IPS DF 19.7 (cell line): ENCODE measurements around the gene CXCR6.
"Not testable (repeated sequence)": the region's sequence is repeated elsewhere in the genome, so short reads cannot be mapped to it uniquely, and the experiment has no call there.

Source experiments
- DNase-seq: peaks from one replicate; pipeline ENCODE4 v3.0.0-alpha.2; 2013; ENCODE audit warnings: low read depth, low spot score

The CXCR6 gene

DNA sequence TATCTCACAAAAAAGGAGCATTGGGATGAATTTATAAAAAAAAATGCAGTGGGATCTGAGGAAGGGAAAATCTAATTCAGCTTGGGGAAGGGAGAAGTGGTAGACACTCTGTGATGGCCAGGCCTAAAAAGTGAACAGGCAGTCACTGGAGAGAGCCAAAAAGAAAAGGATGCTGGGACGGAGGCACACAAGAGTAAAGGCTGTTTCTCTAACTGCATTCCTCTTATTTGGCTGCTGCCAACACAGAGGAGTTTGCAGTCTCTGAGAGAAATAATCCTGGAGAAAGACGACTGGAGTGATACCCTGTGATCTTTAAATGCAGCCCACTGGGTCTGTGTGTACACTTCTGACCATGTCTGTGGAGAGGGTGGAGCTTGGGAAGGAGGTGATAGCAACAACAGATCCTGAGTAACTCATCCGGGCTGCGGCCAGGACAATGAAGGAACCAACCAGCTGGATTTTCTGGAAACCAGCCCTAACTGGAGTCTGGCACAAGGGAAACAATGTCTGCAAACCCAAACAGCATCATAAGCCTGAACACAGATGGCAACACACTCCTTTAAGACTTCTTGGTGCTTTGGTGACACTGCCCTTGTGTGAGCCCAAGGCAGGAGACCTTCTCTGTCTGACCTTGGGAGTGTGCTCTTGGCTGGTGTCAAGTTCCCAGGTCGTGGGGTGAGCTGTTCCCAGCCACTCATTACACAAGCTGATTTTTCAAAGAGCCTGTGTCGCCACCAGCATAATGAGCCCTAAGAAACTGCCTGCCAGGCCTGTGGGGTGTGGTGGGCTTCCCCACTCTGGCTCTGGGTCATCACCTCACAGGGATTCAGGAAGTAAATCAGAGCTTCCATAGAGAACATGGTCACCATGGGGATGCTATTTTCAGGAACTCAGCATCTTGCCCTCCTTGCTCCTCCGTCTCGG lies 44.4 kb downstream of the CXCR6 start:
- no peak for DNase-seq

DNA sequence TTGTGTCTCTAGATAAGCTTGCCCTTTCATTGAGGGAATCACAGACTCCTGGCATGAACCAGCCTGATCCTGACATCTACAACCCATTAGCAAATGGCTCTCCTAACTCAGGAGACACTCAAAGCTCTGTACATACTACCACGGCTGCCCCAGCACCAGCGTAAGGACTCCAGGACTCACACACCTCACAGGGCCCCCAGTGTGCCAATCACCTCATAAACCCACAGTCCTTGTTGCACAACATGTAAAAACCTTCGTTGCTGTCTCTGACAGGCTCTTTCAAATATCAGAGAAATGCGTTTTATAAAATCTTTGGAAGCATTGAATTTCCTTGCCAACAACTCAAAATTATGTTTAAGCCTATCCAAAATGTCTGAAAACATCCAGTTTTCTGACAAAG lies 45.1 kb downstream of the CXCR6 start:
- no peak for DNase-seq

DNA sequence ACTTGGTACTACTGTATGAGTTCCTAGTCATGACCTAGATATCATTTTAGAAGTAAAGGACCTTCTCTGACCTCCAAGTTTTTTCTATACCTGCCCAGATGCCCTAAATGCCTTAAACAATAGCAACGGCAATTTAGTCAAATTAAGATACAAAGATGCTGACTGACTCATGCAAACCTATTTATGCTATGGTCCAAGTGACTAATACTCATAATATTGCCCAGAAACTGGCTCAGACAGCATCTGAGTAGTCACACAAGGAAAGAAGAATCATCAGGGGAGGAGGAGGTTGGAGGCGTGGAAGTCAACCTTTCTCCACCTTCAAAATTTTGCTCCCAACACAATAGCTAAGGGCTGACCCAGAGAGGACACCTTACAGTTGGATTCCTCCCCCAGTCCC lies 45.5 kb downstream of the CXCR6 start:
- no peak for DNase-seq

DNA sequence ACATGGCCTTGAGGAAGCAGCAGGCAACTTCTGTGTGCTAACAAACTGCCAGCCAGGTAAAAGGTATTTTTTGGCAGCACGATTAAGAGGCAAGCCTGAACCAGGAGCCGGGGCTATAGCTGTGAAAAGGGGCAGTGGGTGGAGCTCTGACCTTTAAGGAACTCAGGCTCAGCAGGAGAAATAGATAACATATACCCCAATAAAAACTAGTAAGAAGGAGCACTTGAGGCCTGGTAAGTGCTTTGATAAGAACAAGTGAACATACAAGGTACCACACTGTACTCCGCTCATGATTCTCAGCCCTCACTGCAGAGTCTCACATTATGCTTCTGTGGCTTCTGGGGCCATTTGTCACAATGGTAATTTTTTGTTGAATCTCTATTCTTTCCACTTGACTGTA lies 46.9 kb downstream of the CXCR6 start:
- no peak for DNase-seq

DNA sequence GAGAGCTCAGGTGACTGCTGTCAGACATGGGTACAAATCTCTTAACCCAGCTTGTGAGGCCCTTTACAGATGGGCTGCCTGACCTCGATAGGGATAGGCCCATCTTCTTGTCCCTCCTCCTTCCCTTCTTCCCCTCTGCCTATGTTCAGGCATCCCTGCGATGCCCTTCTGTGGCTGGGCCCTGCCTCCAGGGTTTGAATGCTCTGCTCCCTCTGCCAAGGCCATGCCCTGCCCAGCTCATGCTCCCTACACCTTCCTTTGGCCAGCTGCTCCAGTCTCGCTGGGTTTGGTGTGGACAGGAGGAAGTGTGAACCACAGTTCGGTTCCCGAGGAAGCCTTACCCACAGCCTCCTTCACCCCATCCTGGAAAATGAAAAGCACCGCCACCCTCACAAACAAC lies 48.1 kb downstream of the CXCR6 start:
- DNase-seq, result no peak

DNA sequence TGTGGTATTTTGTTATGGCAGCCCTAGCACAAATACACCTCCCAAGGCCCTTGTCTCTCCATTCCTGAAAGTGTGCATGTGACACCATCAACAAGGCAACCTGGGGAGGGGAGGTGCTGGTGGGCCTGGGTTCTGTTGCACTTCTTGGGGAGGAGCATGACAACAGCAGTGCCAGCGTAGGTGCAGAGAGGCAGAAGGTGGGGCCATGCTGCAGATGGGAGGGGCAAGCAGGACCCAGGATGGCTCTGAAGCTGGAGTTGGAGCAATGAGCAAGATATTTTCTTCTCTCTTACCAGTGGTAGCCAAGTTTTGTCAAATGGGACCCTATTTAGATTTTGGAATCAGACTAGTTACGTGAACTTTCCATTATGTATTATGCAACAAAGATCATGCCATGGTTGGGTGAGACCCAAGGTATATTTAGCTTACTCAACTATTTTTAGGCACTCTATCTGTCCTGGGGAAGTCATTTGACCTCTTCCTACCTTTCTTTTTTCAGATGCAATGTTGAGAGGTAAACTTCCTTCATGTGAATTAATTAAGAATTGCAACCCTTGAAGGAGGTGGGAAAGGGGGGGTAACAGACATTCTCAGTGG lies 49.0 kb downstream of the CXCR6 start:
- DNase-seq, result no peak

DNA sequence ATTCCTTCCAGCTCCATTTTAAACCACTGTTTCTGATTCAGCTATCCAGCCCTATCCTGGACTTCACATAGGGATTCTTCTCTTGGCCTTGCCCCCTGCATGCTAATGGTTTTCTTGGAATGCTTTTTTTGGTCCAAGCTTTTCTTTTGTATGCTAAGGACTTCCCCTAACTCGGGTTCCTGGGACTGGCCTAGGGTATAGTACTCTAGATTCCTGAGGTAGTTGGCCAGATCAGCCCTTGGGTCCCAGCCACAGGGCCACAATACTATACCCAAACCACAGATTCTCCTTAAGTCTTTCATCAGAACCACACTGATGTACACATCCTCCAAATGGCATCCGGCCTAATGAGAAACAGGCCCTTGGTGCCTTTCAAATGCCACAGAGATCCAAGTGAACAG lies 49.6 kb downstream of the CXCR6 start:
- no peak for DNase-seq

DNA sequence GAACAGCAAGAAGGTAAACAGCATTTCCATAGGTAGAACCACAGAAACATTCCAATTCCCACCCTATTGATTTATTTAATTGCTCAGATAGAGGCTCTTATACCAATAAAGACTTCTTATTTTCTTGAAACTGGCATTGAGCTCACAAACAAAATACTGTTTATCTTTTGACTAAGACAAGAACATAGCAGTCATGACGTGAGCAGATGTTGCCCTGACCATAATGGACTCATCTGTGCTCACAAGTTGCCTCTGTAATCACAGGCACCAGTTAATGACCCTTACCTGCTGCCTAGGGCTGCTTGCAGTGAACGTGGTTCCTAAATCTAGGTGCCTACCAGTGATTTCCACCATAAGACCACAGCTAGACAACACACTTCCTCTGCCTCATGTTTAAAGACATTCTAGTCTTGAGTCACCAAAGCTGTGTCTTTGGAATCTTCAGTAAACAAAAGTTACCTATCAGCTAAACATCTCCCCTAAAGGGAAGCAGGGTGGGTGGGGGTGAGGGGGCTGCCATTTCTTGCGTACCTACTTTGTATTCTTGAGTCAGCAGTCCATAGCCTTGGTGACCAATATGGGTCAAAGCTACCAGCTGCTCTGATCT lies 50.3 kb downstream of the CXCR6 start:
- no peak for DNase-seq

DNA sequence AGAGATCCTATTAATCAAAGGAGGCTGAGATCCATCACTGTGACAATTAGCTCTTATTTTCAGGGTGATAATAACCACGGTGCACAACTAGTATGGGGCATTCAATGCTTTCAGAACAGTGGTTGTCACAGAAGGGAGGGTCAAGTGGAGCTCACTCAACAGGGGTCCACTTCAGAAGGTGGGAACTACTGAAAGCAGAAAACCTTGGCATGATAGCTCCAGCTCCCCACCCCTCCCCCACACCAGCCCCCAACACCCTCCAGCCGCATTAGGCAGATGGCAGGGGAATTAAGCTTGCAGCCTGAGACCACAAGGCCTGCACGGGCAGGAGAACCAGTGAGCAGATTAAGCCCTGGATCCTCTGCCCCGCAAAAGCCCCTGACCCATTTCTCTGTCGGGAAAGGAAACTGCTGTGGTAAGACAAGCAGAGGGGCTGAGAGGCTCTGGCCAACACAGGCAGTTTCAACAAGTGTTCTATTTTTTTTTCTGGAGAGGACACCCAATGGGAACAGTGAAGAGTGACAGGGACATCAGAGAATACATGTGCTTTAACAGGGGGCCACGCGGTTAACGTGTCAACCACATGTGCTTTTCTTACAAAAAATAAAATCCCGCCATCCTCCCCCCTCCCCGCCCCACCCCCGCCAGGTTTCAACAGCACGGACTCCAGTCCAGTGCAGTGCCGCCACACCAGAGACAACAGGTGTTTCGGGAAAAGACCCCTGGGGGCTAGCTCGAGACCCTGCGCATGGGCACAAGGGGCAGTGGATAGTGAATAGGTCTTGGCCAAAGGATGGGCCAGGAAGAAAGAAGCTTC lies 51.4 kb downstream of the CXCR6 start:
- no peak for DNase-seq

DNA sequence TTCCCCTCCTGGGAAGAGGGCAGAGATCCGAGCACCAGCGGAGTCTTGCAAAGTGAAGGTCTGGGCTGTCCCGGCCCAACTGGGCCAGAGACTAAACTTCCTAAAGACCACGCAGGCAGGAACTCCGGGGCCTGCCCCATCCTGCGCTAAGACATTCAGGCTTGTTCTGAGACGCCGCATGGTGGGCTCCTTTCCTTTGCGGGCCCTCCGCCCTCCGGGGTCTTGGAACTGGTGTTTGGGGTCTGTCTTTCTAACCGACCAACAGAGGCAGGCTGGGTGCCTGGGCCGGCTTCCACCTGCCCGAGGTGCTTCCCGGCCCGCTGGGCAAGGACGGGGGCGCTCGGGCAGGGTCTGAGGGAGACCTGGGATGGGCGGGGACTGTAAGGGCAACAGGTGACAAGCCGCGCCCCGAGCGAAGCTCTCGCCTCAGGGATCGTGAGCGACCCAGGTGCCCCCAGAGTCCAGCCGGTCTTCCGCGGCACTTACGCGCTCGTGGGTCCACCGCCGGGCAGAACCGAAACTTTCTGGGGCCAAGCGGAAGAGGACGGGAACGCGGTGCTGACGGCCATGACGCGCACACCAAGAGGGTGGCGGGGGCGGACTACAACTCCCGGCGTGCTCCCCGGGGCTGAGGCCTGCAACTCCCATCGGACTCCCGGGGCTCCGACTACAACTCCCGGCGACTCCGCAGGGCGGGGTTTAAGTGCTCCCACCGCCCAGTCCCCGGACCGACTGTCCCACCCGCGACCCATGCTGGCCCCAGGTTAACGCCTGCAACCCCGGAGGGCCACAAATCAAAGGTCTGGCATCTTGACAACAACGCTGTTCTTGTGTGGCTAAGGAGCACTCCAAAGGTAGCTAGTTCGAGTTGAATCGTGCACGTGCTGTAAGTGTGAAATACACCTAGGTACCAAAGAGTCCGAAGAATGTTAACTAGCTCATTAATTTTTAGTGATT lies 52.2 kb downstream of the CXCR6 start, which contains the start of gene FYCO1:
FYCO1 (minus strand) TSS at position 589 of the 957 bp plus-strand sequence. CDS start 10,914 bp downstream, outside the sequence.
- DNase-seq, result peak; percentile 57

DNA sequence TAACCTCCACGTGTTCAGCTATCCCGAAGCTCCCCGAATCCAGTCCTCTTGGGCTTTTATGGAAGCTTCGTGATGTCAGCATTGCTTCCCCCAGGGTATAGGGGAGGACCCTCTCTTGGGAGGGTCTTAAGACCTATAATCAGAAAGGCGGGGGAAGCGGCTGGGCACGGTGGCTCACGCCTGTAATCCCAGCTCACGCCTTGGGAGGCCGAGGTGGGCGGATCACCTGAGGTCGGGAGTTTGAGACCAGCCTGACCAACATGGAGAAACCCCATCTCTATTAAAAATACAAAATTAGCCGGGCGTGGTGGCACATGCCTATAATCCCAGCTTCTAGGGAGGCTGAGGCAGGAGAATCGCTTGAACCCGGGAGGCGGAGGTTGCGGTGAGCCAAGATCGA lies 54.2 kb downstream of the CXCR6 start:
- DNase-seq, result not testable (repeated sequence)

DNA sequence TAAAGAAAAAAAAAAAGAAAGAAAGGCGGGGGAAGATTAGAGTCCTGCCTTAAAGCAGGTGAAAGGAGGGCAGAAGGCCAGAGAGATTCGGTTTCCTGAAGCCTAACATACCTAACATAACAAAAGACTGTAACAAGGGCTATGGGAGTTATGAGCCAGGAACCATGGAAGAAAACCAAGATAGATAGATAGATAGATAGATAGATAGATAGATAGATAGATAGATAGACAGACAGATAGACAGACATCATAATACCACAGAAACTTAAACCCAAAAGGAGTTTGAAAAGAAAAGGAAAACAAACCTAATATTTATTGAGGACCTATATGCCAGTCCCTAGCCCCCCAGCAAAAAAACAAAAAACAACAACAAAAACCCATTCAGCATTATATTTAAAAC lies 54.7 kb downstream of the CXCR6 start:
- no peak for DNase-seq
